ENCODE results near the gene SELENON.

Gene SELENON

GRCh38 chr1:25771221-25772114 lies 28.5 kb upstream of the SELENON start:
- DNase-seq (ENCODE audit: low read depth) = no peak

- no peak for DNase-seq (ENCODE audit: low read depth)
Observed at GRCh38 chr1:25772164-25772563, 27.8 kb upstream of the SELENON start.

GRCh38 chr1:25772692-25773245 lies 27.2 kb upstream of the SELENON start:
- DNase-seq (ENCODE audit: low read depth) = no peak

- no peak for DNase-seq (ENCODE audit: low read depth)
Observed at GRCh38 chr1:25773441-25774125, 26.4 kb upstream of the SELENON start.

GRCh38 chr1:25774206-25774803 lies 25.7 kb upstream of the SELENON start:
- no peak for DNase-seq (ENCODE audit: low read depth)

GRCh38 chr1:25774921-25775771 lies 24.8 kb upstream of the SELENON start:
- DNase-seq (ENCODE audit: low read depth) = peak; percentile 76

- DNase-seq (ENCODE audit: low read depth) = no peak
Observed at GRCh38 chr1:25779388-25779787, 20.6 kb upstream of the SELENON start.

GRCh38 chr1:25779894-25780293 lies 20.1 kb upstream of the SELENON start:
- no peak for DNase-seq (ENCODE audit: low read depth)

GRCh38 chr1:25780318-25781129 lies 19.5 kb upstream of the SELENON start:
- no peak for DNase-seq (ENCODE audit: low read depth)

GRCh38 chr1:25781130-25781433 lies 18.9 kb upstream of the SELENON start:
- DNase-seq (ENCODE audit: low read depth) = no peak

GRCh38 chr1:25782608-25783201 lies 17.3 kb upstream of the SELENON start:
- no peak for DNase-seq (ENCODE audit: low read depth)

GRCh38 chr1:25784575-25785051 lies 15.4 kb upstream of the SELENON start:
- DNase-seq (ENCODE audit: low read depth) = no peak

GRCh38 chr1:25785333-25786067 lies 14.5 kb upstream of the SELENON start:
- DNase-seq (ENCODE audit: low read depth) = no peak

GRCh38 chr1:25786887-25787759 lies 12.9 kb upstream of the SELENON start:
- DNase-seq (ENCODE audit: low read depth) = no peak

GRCh38 chr1:25787760-25788166 lies 12.2 kb upstream of the SELENON start:
- DNase-seq (ENCODE audit: low read depth) = no peak

GRCh38 chr1:25790472-25790871 lies 9.5 kb upstream of the SELENON start:
- no peak for DNase-seq (ENCODE audit: low read depth)

GRCh38 chr1:25792115-25792514 lies 7.9 kb upstream of the SELENON start:
- no peak for DNase-seq (ENCODE audit: low read depth)

GRCh38 chr1:25793585-25794170 lies 6.3 kb upstream of the SELENON start:
- no peak for DNase-seq (ENCODE audit: low read depth)
